SK-N-SH treated with all-trans-retinoic acid at 6 μM for 48 hours (cell line): ENCODE data around the gene LRRC42.

ENCODE experiments used
- ATAC-seq: fragments of 200-7000 bp; cut with Tn5 transposase; 3 replicates; pipeline ENCODE4 v1.9.1; 2020; ENCODE audit warnings: mild to moderate bottlenecking, moderate library complexity
- ARNTL ChIP-seq: fragments of 450-650 bp; formaldehyde crosslinking; IDR thresholded peaks from 2 replicates; pipeline ENCODE4 v1.5.0; 2020; ENCODE audit warnings: low read depth, mild to moderate bottlenecking, moderate library complexity, borderline replicate concordance
- BACH2 ChIP-seq: fragments of 250-450 bp; sonication (Bioruptor Pico); IDR thresholded peaks from 2 replicates; pipeline ENCODE4 v1.9.0; 2021; ENCODE audit warnings: mild to moderate bottlenecking, borderline replicate concordance
- CSDC2 ChIP-seq: fragments of 250-450 bp; sonication (Bioruptor Pico); IDR thresholded peaks from 2 replicates; pipeline ENCODE4 v1.5.0; 2020; ENCODE audit warnings: mild to moderate bottlenecking, moderate library complexity
- CSRNP3 ChIP-seq: fragments of 250-450 bp; sonication (Bioruptor Pico); IDR thresholded peaks from 2 replicates; pipeline ENCODE4 v1.5.1; 2021; ENCODE audit warnings: mild to moderate bottlenecking, moderate library complexity
- ESRRG ChIP-seq: fragments of 250-450 bp; sonication (Bioruptor Pico); IDR thresholded peaks from 2 replicates; pipeline ENCODE4 v1.6.1; 2021; ENCODE audit warnings: mild to moderate bottlenecking
- GLIS3 ChIP-seq: fragments of 250-450 bp; sonication (Bioruptor Pico); IDR thresholded peaks from 2 replicates; pipeline ENCODE4 v1.5.0; 2020; ENCODE audit warnings: mild to moderate bottlenecking, moderate library complexity
- ISL1 ChIP-seq: fragments of 250-450 bp; sonication (Bioruptor Pico); IDR thresholded peaks from 2 replicates; pipeline ENCODE4 v2.1.2; 2022; ENCODE audit warnings: mild to moderate bottlenecking, moderate library complexity
- OSR1 ChIP-seq: fragments of 250-450 bp; sonication (Bioruptor Pico); IDR thresholded peaks from 2 replicates; pipeline ENCODE4 v1.8.0; 2022; ENCODE audit warnings: moderate library complexity, mild to moderate bottlenecking, inconsistent platforms
- PPARA ChIP-seq: fragments of 250-450 bp; sonication (Bioruptor Pico); IDR thresholded peaks from 2 replicates; pipeline ENCODE4 v1.5.0; 2020; ENCODE audit warnings: mild to moderate bottlenecking, borderline replicate concordance
- RARB ChIP-seq: fragments of 250-450 bp; sonication (Bioruptor Pico); IDR thresholded peaks from 2 replicates; pipeline ENCODE4 v1.8.0; 2021; ENCODE audit warnings: mild to moderate bottlenecking, moderate library complexity
- SNAI2 ChIP-seq: fragments of 250-450 bp; sonication (Bioruptor Pico); IDR thresholded peaks from 2 replicates; pipeline ENCODE4 v1.5.0; 2020; ENCODE audit warnings: mild to moderate bottlenecking, moderate library complexity
- TCF4 ChIP-seq: fragments of 250-450 bp; sonication (Bioruptor Pico); IDR thresholded peaks from 2 replicates; pipeline ENCODE4 v1.8.0; 2021; ENCODE audit warnings: mild to moderate bottlenecking, moderate library complexity, borderline replicate concordance
- TOX ChIP-seq: fragments of 250-450 bp; sonication (Bioruptor Pico); IDR thresholded peaks from 2 replicates; pipeline ENCODE4 v1.8.0; 2021; ENCODE audit warnings: mild to moderate bottlenecking, moderate library complexity, borderline replicate concordance
- TSHZ2 ChIP-seq: fragments of 250-450 bp; sonication (Bioruptor Pico); IDR thresholded peaks from 2 replicates; pipeline ENCODE4 v1.5.0; 2020; ENCODE audit warnings: mild to moderate bottlenecking, moderate library complexity
- ZC3H10 ChIP-seq: fragments of 250-450 bp; sonication (Bioruptor Pico); IDR thresholded peaks from 2 replicates; pipeline ENCODE4 v1.5.1; 2021; ENCODE audit warnings: mild to moderate bottlenecking, moderate library complexity
- ZFP3 ChIP-seq: fragments of 250-450 bp; sonication (Bioruptor Pico); IDR thresholded peaks from 2 replicates; pipeline ENCODE4 v1.5.0; 2020; ENCODE audit warnings: mild to moderate bottlenecking, moderate library complexity
- ZFP30 ChIP-seq: fragments of 450-650 bp; formaldehyde crosslinking; IDR thresholded peaks from 2 replicates; pipeline ENCODE4 v1.5.0; 2022; ENCODE audit warnings: mild to moderate bottlenecking, moderate library complexity
- ZNF565 ChIP-seq: fragments of 450-650 bp; formaldehyde crosslinking; conservative IDR thresholded peaks from 2 replicates; pipeline ENCODE4 v1.5.0; 2020; ENCODE audit warnings: low read depth, mild to moderate bottlenecking, moderate library complexity
- ZNF70 ChIP-seq: fragments of 450-650 bp; formaldehyde crosslinking; IDR thresholded peaks from 2 replicates; pipeline ENCODE4 v1.5.0; 2020; ENCODE audit warnings: mild to moderate bottlenecking, moderate library complexity
- ZNF8 ChIP-seq: fragments of 450-650 bp; formaldehyde crosslinking; IDR thresholded peaks from 2 replicates; pipeline ENCODE4 v1.5.0; 2020; ENCODE audit warnings: mild to moderate bottlenecking, moderate library complexity
- TF ChIP-seq, protein P1 (sequence below): fragments of 250-450 bp; sonication (Bioruptor Pico); IDR thresholded peaks from 2 replicates; pipeline ENCODE4 v1.8.0; 2021; ENCODE audit warnings: low read depth, mild to moderate bottlenecking, moderate library complexity, borderline replicate concordance
- TF ChIP-seq, protein P2 (sequence below): fragments of 250-450 bp; sonication (Bioruptor Pico); IDR thresholded peaks from 2 replicates; pipeline ENCODE4 v1.8.0; 2020; ENCODE audit warnings: mild to moderate bottlenecking, moderate library complexity, borderline replicate concordance

Gene LRRC42

GRCh38 chr1:54012863-54013262 lies 66.7 kb downstream of the LRRC42 start:
- no peak for TF ChIP-seq ZFP3 (CRISPR knock-in tag)
- no peak for TF ChIP-seq TSHZ2
- TF ChIP-seq ZNF565, result no peak
- TF ChIP-seq ZNF8 (CRISPR knock-in tag), result no peak
- no peak for TF ChIP-seq ZNF70 (CRISPR knock-in tag)
- no peak for TF ChIP-seq TOX (CRISPR knock-in tag)
- no peak for TF ChIP-seq CSDC2 (CRISPR knock-in tag)
- TF ChIP-seq, protein P1, sequence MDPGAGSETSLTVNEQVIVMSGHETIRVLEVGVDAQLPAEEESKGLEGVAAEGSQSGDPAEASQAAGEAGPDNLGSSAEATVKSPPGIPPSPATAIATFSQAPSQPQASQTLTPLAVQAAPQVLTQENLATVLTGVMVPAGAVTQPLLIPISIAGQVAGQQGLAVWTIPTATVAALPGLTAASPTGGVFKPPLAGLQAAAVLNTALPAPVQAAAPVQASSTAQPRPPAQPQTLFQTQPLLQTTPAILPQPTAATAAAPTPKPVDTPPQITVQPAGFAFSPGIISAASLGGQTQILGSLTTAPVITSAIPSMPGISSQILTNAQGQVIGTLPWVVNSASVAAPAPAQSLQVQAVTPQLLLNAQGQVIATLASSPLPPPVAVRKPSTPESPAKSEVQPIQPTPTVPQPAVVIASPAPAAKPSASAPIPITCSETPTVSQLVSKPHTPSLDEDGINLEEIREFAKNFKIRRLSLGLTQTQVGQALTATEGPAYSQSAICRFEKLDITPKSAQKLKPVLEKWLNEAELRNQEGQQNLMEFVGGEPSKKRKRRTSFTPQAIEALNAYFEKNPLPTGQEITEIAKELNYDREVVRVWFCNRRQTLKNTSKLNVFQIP (CRISPR knock-in tag), result no peak
- TF ChIP-seq GLIS3, result no peak
- no peak for TF ChIP-seq CSRNP3
- TF ChIP-seq, all 23 proteins: peak for 0

GRCh38 chr1:54013393-54014008 lies 67.4 kb downstream of the LRRC42 start:
- TF ChIP-seq RARB (CRISPR knock-in tag) (no peak), PPARA (CRISPR knock-in tag) (no peak), ISL1 (CRISPR knock-in tag) (no peak), ZC3H10 (CRISPR knock-in tag) (no peak), CSDC2 (CRISPR knock-in tag) (no peak), ZNF70 (CRISPR knock-in tag) (no peak), TOX (CRISPR knock-in tag) (no peak), BACH2 (CRISPR knock-in tag) (no peak), OSR1 (no peak), TCF4 (no peak), SNAI2 (CRISPR knock-in tag) (no peak), ARNTL (no peak), ZFP30 (CRISPR knock-in tag) (no peak)
- no peak for ATAC-seq

More at GRCh38 chr1:54012863-54013262, 66.7 kb downstream of the LRRC42 start:
- no peak for ATAC-seq

DNA sequence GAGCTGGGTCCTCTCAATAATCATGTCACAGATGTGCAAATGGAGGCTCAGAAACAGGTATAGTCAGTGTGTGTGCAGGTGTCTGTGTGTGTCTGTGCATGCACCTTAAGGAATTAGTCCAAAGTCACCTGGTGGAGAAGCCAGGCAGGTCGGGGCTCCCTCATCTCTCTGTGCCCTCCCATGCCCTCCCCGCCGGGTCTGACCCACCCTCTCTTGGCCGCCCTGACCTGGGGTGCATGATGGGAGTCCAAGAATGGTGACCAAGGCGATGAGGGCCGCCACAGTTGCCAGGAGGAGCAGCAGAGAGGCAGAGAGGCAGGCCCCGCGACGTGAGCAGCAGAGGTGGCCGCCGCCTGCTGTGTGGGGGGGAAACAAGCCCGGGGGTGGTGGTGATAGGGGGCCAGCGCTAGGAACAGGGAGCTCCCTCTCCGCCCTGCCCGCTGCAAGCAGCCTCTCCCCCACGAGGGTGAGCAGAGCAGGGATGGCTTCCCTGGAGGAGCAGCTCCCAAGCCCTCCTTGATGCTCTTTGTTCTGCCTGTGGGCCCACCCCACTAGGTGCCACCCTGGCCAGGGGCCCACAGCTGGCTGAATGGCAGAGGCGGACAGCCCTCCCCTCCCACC lies 68.0 kb downstream of the LRRC42 start:
- TF ChIP-seq PPARA (CRISPR knock-in tag), result no peak
- no peak for TF ChIP-seq TCF4
- TF ChIP-seq CSDC2 (CRISPR knock-in tag), result no peak
- TF ChIP-seq SNAI2 (CRISPR knock-in tag), result no peak
- no peak for TF ChIP-seq ESRRG (CRISPR knock-in tag)
- ATAC-seq, result no peak

DNA sequence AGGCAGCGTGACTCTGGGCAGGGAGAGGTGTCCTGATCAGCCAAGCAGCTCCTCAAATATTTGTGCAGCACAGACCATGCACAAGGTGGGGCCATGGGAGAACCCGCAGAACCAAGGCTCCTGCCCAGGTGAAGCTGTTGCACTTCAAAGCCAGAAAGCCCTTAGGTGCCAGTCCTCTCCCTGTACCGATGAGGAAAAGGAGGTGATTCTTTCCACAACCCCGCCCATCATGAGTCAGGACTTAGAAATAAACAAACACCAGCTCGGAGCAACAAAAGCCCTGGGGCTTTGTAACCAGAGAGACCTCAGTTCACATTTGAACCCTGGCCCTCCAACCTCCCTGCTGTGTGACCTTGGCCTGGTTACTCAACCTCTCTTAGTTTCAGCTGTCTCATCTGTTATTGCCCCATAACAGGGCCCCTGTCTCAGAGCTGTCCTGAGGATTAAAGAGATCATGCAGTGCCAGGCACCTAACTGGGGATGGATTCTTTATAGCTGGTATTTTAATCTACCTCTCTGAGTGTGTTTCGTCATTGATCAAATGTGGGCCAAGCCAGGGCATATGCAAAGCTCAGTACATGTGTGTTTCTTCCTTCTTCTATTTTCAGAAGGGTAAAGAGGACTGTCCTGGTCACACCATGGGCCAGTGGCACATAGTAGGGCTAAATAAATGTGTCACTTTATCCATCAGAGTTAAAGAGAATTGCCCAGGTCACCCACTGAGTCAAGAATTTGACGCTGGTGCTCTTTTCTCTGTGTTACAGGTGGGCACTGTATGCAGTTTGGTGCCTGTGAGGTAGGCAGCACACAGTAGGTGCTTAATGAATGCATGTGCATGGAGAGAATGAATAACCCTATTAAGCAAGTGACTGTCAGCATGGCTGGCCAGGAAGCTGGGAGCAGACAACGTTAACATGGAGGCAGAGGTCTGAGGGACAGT lies 70.5 kb downstream of the LRRC42 start:
- ATAC-seq, result no peak; the same call in 2 of the 3 replicates
- TF ChIP-seq TSHZ2 (no peak), ZNF70 (CRISPR knock-in tag) (no peak), ZC3H10 (CRISPR knock-in tag) (no peak), ARNTL (no peak), CSDC2 (CRISPR knock-in tag) (no peak)
- TF ChIP-seq, protein P2, sequence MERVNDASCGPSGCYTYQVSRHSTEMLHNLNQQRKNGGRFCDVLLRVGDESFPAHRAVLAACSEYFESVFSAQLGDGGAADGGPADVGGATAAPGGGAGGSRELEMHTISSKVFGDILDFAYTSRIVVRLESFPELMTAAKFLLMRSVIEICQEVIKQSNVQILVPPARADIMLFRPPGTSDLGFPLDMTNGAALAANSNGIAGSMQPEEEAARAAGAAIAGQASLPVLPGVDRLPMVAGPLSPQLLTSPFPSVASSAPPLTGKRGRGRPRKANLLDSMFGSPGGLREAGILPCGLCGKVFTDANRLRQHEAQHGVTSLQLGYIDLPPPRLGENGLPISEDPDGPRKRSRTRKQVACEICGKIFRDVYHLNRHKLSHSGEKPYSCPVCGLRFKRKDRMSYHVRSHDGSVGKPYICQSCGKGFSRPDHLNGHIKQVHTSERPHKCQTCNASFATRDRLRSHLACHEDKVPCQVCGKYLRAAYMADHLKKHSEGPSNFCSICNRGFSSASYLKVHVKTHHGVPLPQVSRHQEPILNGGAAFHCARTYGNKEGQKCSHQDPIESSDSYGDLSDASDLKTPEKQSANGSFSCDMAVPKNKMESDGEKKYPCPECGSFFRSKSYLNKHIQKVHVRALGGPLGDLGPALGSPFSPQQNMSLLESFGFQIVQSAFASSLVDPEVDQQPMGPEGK (CRISPR knock-in tag), result no peak
- TF ChIP-seq, protein P1 (CRISPR knock-in tag), result no peak
